Measurements from ENCODE around the gene PALLD.

- no peak for TF ChIP-seq POLR2A (IDR thresholded peaks at IDR 0.05)
- TF ChIP-seq, protein P1, sequence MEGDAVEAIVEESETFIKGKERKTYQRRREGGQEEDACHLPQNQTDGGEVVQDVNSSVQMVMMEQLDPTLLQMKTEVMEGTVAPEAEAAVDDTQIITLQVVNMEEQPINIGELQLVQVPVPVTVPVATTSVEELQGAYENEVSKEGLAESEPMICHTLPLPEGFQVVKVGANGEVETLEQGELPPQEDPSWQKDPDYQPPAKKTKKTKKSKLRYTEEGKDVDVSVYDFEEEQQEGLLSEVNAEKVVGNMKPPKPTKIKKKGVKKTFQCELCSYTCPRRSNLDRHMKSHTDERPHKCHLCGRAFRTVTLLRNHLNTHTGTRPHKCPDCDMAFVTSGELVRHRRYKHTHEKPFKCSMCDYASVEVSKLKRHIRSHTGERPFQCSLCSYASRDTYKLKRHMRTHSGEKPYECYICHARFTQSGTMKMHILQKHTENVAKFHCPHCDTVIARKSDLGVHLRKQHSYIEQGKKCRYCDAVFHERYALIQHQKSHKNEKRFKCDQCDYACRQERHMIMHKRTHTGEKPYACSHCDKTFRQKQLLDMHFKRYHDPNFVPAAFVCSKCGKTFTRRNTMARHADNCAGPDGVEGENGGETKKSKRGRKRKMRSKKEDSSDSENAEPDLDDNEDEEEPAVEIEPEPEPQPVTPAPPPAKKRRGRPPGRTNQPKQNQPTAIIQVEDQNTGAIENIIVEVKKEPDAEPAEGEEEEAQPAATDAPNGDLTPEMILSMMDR (IDR thresholded peaks at IDR 0.05), result no peak
Measured at GRCh38 chr4:168587411-168588125, 90.7 kb downstream of the PALLD start.
